Measurements from ENCODE around the gene TSC22D1.

GRCh38 chr13:44583137-44583536 lies 7.0 kb upstream of the TSC22D1 start:
- no peak for TF ChIP-seq POLR2A (IDR thresholded peaks at IDR 0.05)
- TF ChIP-seq CTCF (IDR thresholded peaks at IDR 0.05): no peak

Measured in transverse colon (tissue), 3 donors.